Effector memory CD4-positive, alpha-beta T cell (primary cell): Measurements from ENCODE around the gene DPP6.

ENCODE experiments used
- DNase-seq, 3 donors: peaks; one replicate each; pipeline ENCODE4 v3.0.0-alpha.2; 2020
- H3K27ac ChIP-seq: 2 replicates; pipeline ENCODE4 v1.7.0; 2013; ENCODE audit warnings: mild to moderate bottlenecking, low read length, moderate library complexity; ENCODE audit not compliant: insufficient read depth, poor library complexity, severe bottlenecking
- H3K27me3 ChIP-seq: replicated peaks from 2 replicates; pipeline ENCODE4 v1.7.0; 2013; ENCODE audit warnings: mild to moderate bottlenecking, low read length; ENCODE audit not compliant: insufficient read depth, control insufficient read depth, poor library complexity, severe bottlenecking
- H3K36me3 ChIP-seq: 2 replicates; pipeline ENCODE4 v1.7.0; 2013; ENCODE audit warnings: mild to moderate bottlenecking, low read length, moderate library complexity; ENCODE audit not compliant: control insufficient read depth, insufficient read depth
- H3K4me1 ChIP-seq: 2 replicates; pipeline ENCODE4 v1.7.0; 2013; ENCODE audit warnings: low read length, mild to moderate bottlenecking; ENCODE audit not compliant: control insufficient read depth, insufficient read depth, poor library complexity, severe bottlenecking
- H3K4me3 ChIP-seq: 2 replicates; pipeline ENCODE4 v1.7.0; 2013; ENCODE audit warnings: low read length, low read depth, mild to moderate bottlenecking; ENCODE audit not compliant: insufficient read depth, poor library complexity, severe bottlenecking
- H3K9me3 ChIP-seq: 2 replicates; pipeline ENCODE4 v1.7.0; 2013; ENCODE audit warnings: mild to moderate bottlenecking, low read length, moderate library complexity; ENCODE audit not compliant: control insufficient read depth

DPP6 gene

DNA sequence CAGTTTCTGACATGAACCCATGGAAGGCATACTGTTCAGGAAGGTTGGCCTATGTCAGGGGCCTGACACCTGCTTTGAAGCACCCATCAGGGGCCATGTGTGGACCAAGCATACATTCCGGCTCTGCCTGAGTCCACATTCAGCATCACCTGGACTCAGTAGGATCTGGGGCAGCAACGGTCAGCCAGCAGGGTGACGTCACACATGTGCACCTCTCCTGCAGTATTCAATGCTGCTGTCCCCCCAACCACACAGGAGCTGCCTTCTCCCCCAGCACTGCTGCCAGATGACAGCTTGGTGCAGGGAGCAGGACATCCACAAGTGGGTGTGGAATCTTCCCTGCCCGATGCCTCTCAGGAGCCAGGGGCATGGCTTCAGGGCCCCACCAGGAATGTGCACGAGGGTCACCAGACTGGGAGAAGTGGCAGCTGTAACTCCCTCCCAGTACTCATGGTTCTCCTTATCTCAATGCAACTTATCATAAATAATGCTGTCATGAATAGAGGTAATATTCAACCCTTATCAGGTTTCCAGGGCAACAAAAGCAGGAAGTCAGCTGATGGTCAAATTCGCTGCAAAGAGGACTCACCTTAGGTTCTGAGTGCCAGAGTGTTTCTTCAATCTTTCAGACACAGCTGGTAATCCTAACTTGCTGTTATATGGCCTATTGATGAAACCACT, 657.8 kb downstream of the DPP6 start:
- DNase-seq: no peak
- no peaks in the 10 kb centered on the region for H3K4me1 ChIP-seq
- H3K9me3 ChIP-seq: no peaks in the 10 kb centered on the region
- H3K27me3 ChIP-seq: no peaks in the 10 kb centered on the region
- no peak overlapping the region for H3K4me3 ChIP-seq
- no peaks in the 10 kb centered on the region for H3K36me3 ChIP-seq
- H3K27ac ChIP-seq: no peak overlapping the region

GRCh38 chr7:154720016-154720415, 667.8 kb downstream of the DPP6 start:
- no peaks in the 10 kb centered on the region for H3K36me3 ChIP-seq
- H3K27me3 ChIP-seq: no peaks in the 10 kb centered on the region
- H3K4me1 ChIP-seq: no peaks in the 10 kb centered on the region
- no peak for DNase-seq
- H3K27ac ChIP-seq: no peak overlapping the region
- H3K9me3 ChIP-seq: no peaks in the 10 kb centered on the region
- no peak overlapping the region for H3K4me3 ChIP-seq

DNA sequence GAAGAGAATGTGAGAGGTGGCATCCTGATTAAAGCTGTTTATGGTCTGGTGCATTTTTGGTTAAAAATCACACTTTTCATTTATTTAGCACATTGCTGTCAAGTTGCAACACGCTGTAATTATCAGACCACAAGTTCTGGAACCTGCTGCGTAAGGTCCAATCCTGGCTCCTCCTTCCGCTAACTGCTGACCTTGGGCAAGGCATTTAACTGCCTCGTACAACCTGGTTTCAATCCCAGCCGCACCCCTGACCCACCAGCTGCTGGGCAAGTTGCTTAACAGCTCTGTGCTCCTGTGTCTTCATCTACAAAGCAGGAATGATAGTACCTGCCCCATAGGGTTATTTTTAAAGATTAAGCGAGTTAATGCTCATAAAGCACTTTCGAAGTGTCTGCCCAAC, 668.9 kb downstream of the DPP6 start:
- no peak overlapping the region for H3K4me3 ChIP-seq
- H3K4me1 ChIP-seq: no peaks in the 10 kb centered on the region
- no peak for DNase-seq
- H3K36me3 ChIP-seq: no peaks in the 10 kb centered on the region
- H3K9me3 ChIP-seq: no peaks in the 10 kb centered on the region
- no peaks in the 10 kb centered on the region for H3K27me3 ChIP-seq
- no peak overlapping the region for H3K27ac ChIP-seq

- no peaks in the 10 kb centered on the region for H3K9me3 ChIP-seq
- H3K4me3 ChIP-seq: no peak overlapping the region
- H3K36me3 ChIP-seq: no peaks in the 10 kb centered on the region
- H3K27me3 ChIP-seq: no peaks in the 10 kb centered on the region
- no peaks in the 10 kb centered on the region for H3K4me1 ChIP-seq
- no peak overlapping the region for H3K27ac ChIP-seq
- DNase-seq: no peak
Observed at GRCh38 chr7:154726368-154726767, 674.2 kb downstream of the DPP6 start.

GRCh38 chr7:154729056-154729455, 676.9 kb downstream of the DPP6 start:
- H3K36me3 ChIP-seq: no peaks in the 10 kb centered on the region
- no peak overlapping the region for H3K27ac ChIP-seq
- no peaks in the 10 kb centered on the region for H3K27me3 ChIP-seq
- no peaks in the 10 kb centered on the region for H3K9me3 ChIP-seq
- H3K4me1 ChIP-seq: no peaks in the 10 kb centered on the region
- no peak for DNase-seq
- H3K4me3 ChIP-seq: no peak overlapping the region

GRCh38 chr7:154735766-154736165, 683.6 kb downstream of the DPP6 start:
- Histone ChIP-seq H3K9me3 (no peaks in the 10 kb centered on the region), H3K4me3 (no peak overlapping the region), H3K27ac (no peak overlapping the region), H3K4me1 (no peaks in the 10 kb centered on the region), H3K27me3 (no peaks in the 10 kb centered on the region), H3K36me3 (no peaks in the 10 kb centered on the region)
- no peak for DNase-seq

DNA sequence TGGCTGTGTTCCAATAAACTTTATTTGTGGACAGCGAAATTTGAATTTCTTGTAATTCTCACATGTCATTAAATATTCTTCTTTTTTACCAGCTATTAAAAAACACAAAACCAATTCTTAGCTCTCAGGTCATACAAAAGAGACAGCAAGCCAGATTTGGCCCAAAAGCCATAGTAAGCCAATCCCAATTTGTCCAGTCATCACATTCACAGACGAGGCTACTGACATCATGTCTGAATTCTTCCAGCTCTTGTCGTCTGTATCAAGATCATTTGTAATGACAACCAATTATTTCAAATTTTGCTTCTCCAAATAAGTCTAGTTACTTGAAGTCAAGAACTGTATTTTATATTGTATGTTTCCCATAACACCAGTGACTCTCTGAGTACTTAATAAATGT, 684.2 kb downstream of the DPP6 start:
- H3K9me3 ChIP-seq: no peaks in the 10 kb centered on the region
- H3K27me3 ChIP-seq: no peaks in the 10 kb centered on the region
- H3K4me3 ChIP-seq: no peak overlapping the region
- no peak for DNase-seq
- H3K27ac ChIP-seq: no peak overlapping the region
- no peaks in the 10 kb centered on the region for H3K4me1 ChIP-seq
- no peaks in the 10 kb centered on the region for H3K36me3 ChIP-seq

- no peak overlapping the region for H3K4me3 ChIP-seq
- H3K9me3 ChIP-seq: no peaks in the 10 kb centered on the region
- DNase-seq: no peak
- no peaks in the 10 kb centered on the region for H3K4me1 ChIP-seq
- no peak overlapping the region for H3K27ac ChIP-seq
- H3K36me3 ChIP-seq: no peaks in the 10 kb centered on the region
- no peaks in the 10 kb centered on the region for H3K27me3 ChIP-seq
Observed at GRCh38 chr7:154738216-154738615, 686.0 kb downstream of the DPP6 start.

GRCh38 chr7:154741131-154741530, 688.9 kb downstream of the DPP6 start:
- no peaks in the 10 kb centered on the region for H3K9me3 ChIP-seq
- no peak overlapping the region for H3K27ac ChIP-seq
- no peak overlapping the region for H3K4me3 ChIP-seq
- no peaks in the 10 kb centered on the region for H3K27me3 ChIP-seq
- H3K36me3 ChIP-seq: no peaks in the 10 kb centered on the region
- H3K4me1 ChIP-seq: no peaks in the 10 kb centered on the region
- DNase-seq: no peak

- H3K4me1 ChIP-seq: no peaks in the 10 kb centered on the region
- no peak overlapping the region for H3K27ac ChIP-seq
Observed at GRCh38 chr7:154743206-154743605, 691.0 kb downstream of the DPP6 start.

More at GRCh38 chr7:154743206-154743605, 691.0 kb downstream of the DPP6 start:
- Histone ChIP-seq H3K36me3 (no peaks in the 10 kb centered on the region), H3K4me3 (no peak overlapping the region), H3K27me3 (no peaks in the 10 kb centered on the region), H3K9me3 (no peaks in the 10 kb centered on the region)
- no peak for DNase-seq
